TTC549 (cell line): Measurements from ENCODE around the gene TMEM184B.
"Not testable (repeated sequence)": the region's sequence is repeated elsewhere in the genome, so short reads cannot be mapped to it uniquely, and the experiment has no call there.

ENCODE experiments used
- FAIRE-seq: peaks from 2 replicates; lab custom pipeline; 2012; peaks lifted over from hg19 to GRCh38; lab: Jason Lieb, UNC

The TMEM184B gene

GRCh38 chr22:38248280-38248679, 24.5 kb downstream of the TMEM184B start:
- FAIRE-seq = no peak

GRCh38 chr22:38247713-38248112, 25.1 kb downstream of the TMEM184B start:
- no peak for FAIRE-seq

- no peak for FAIRE-seq
Measured at GRCh38 chr22:38246692-38247091, 26.1 kb downstream of the TMEM184B start.

- no peak for FAIRE-seq
Measured at GRCh38 chr22:38246046-38246658, 26.7 kb downstream of the TMEM184B start.

- FAIRE-seq = no peak
Measured at GRCh38 chr22:38244106-38244505, 28.7 kb downstream of the TMEM184B start.

GRCh38 chr22:38243007-38243765, 29.6 kb downstream of the TMEM184B start:
- FAIRE-seq = no peak

- FAIRE-seq = no peak
Measured at GRCh38 chr22:38240734-38241252, 32.0 kb downstream of the TMEM184B start.

GRCh38 chr22:38239101-38239761, 33.6 kb downstream of the TMEM184B start:
- no peak for FAIRE-seq

GRCh38 chr22:38238519-38239071, 34.2 kb downstream of the TMEM184B start:
- FAIRE-seq = no peak

GRCh38 chr22:38236786-38237185, 36.0 kb downstream of the TMEM184B start:
- no peak for FAIRE-seq

- FAIRE-seq = no peak
Measured at GRCh38 chr22:38235240-38235850, 37.5 kb downstream of the TMEM184B start.

- not testable (repeated sequence) for FAIRE-seq
Measured at GRCh38 chr22:38233856-38234255, 39.0 kb downstream of the TMEM184B start.

- FAIRE-seq = no peak
Measured at GRCh38 chr22:38233427-38233826, 39.4 kb downstream of the TMEM184B start.

- FAIRE-seq = no peak
Measured at GRCh38 chr22:38232196-38232595, 40.6 kb downstream of the TMEM184B start.

GRCh38 chr22:38230916-38231315, 41.9 kb downstream of the TMEM184B start:
- no peak for FAIRE-seq

- no peak for FAIRE-seq
Measured at GRCh38 chr22:38230108-38230825, 42.5 kb downstream of the TMEM184B start.

GRCh38 chr22:38228873-38229740, 43.7 kb downstream of the TMEM184B start:
- no peak for FAIRE-seq

- FAIRE-seq = no peak
Measured at GRCh38 chr22:38228326-38228872, 44.4 kb downstream of the TMEM184B start.

- FAIRE-seq = no peak
Measured at GRCh38 chr22:38226853-38227649, 45.8 kb downstream of the TMEM184B start.
